ENCODE results near the gene ABO. TPM values are rescaled to one million over a fixed set of nuclear protein-coding genes. Genes with fewer than 3 reads are reported as not detected.

ABO gene
- total RNA-seq, 1 experiment from 2014 or later = 1.2 TPM

GRCh38 chr9:133321411-133321935 lies 46.5 kb upstream of the ABO start:
- intact Hi-C loops (cut with micrococcal nuclease) = no loop called here
- ATAC-seq = no peak
- RAD21 ChIA-PET (ENCODE audit: low non-redundant PET in 1 of 2, low total read pairs in 2 of 2, uncharacterized antibody in 2 of 2, unreplicated experiment in 2 of 2) = no interaction called here
- DNase-seq (ENCODE audit: low read depth, low spot score) = no peak
- POLR2A ChIA-PET = no interaction called here
- Histone ChIP-seq H3K4me3 (replicated peaks in 1 of 2; ENCODE audit: low read depth in 1 of 2, low read length in 2 of 2) (no peak overlapping the region), H3K4me2 (ENCODE audit: low read length) (no peak overlapping the region), H3K79me2 (ENCODE audit: insufficient read depth, low read length) (no peaks in the 10 kb centered on the region), H3K9me2 (ENCODE audit: insufficient read depth) (no peaks in the 10 kb centered on the region), H3K4me1 (ENCODE audit: control insufficient read depth in 1 of 2, insufficient read depth in 2 of 2, low read length in 2 of 2) (no peaks in the 10 kb centered on the region), H3K9me3 (ENCODE audit: control insufficient read depth in 1 of 2, insufficient read depth in 1 of 2, low read depth in 1 of 2, low read length in 2 of 2) (no peaks in the 10 kb centered on the region), H3K36me3 (ENCODE audit: control insufficient read depth in 1 of 2, insufficient read depth in 2 of 2, low read length in 2 of 2) (no peaks in the 10 kb centered on the region), H3K27ac (ENCODE audit: low read depth, low read length) (no peak overlapping the region), H3K27me3 (ENCODE audit: insufficient read depth, low read length) (no peaks in the 10 kb centered on the region), H4K20me1 (ENCODE audit: insufficient read depth) (no peaks in the 10 kb centered on the region), H3K9ac (ENCODE audit: low read length) (no peak overlapping the region), H2AFZ (ENCODE audit: low read depth, low read length, poor library complexity, severe bottlenecking) (no peak overlapping the region)
- CTCF ChIA-PET = no interaction called here
- TF ChIP-seq CTCF (IDR thresholded peaks at IDR 0.05 in 2 of 3, conservative IDR thresholded peaks at IDR 0.05 in 1 of 3; ENCODE audit: borderline replicate concordance in 1 of 3, insufficient read depth in 1 of 3, low read depth in 2 of 3, low read length in 2 of 3) (no peak), CBX3 (IDR thresholded peaks at IDR 0.05; ENCODE audit: low read depth) (no peak), JUND (IDR thresholded peaks at IDR 0.05) (no peak), ZNF274 (IDR thresholded peaks at IDR 0.05; ENCODE audit: low read depth, low read length) (no peak), EZH2phosphoT487 (IDR thresholded peaks at IDR 0.05; ENCODE audit: borderline replicate concordance) (no peak), YY1 (IDR thresholded peaks at IDR 0.05; ENCODE audit: extremely low read depth, insufficient replicate concordance, low read depth, low read length) (no peak), RAD21 (IDR thresholded peaks at IDR 0.05; ENCODE audit: low read depth) (no peak), SP1 (IDR thresholded peaks at IDR 0.05; ENCODE audit: low read depth) (no peak), ATF3 (IDR thresholded peaks at IDR 0.05) (no peak), POLR2AphosphoS5 (IDR thresholded peaks at IDR 0.05; ENCODE audit: low read depth, low read length) (no peak)
- TF ChIP-seq, protein P1, sequence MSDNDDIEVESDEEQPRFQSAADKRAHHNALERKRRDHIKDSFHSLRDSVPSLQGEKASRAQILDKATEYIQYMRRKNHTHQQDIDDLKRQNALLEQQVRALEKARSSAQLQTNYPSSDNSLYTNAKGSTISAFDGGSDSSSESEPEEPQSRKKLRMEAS (IDR thresholded peaks at IDR 0.05) = no peak
- TF ChIP-seq, protein P2, sequence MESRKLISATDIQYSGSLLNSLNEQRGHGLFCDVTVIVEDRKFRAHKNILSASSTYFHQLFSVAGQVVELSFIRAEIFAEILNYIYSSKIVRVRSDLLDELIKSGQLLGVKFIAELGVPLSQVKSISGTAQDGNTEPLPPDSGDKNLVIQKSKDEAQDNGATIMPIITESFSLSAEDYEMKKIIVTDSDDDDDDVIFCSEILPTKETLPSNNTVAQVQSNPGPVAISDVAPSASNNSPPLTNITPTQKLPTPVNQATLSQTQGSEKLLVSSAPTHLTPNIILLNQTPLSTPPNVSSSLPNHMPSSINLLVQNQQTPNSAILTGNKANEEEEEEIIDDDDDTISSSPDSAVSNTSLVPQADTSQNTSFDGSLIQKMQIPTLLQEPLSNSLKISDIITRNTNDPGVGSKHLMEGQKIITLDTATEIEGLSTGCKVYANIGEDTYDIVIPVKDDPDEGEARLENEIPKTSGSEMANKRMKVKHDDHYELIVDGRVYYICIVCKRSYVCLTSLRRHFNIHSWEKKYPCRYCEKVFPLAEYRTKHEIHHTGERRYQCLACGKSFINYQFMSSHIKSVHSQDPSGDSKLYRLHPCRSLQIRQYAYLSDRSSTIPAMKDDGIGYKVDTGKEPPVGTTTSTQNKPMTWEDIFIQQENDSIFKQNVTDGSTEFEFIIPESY (IDR thresholded peaks at IDR 0.05; ENCODE audit: extremely low read depth, insufficient replicate concordance, low read length) = no peak
- no TSS peak for BruUV-seq (replicated peaks)

Data from HCT116 (cell line).